Nephron progenitor cell (in vitro differentiated cells): ENCODE results near the gene PKM.

ENCODE experiments used
- DNase-seq: peaks from one replicate; pipeline ENCODE4 v3.0.0; 2021
- H3K27ac Mint-ChIP-seq: 2 replicates; pipeline ENCODE4 v1.8.0; 2021; ENCODE audit warnings: mild to moderate bottlenecking, moderate library complexity, mixed read lengths
- H3K27me3 Mint-ChIP-seq: 2 replicates; pipeline ENCODE4 v1.8.0; 2021; ENCODE audit warnings: mild to moderate bottlenecking, low read depth, mixed read lengths; ENCODE audit not compliant: poor library complexity
- H3K36me3 Mint-ChIP-seq: 2 replicates; pipeline ENCODE4 v1.8.0; 2021; ENCODE audit warnings: low read depth, mixed read lengths
- H3K4me1 Mint-ChIP-seq: 2 replicates; pipeline ENCODE4 v1.8.0; 2021; ENCODE audit warnings: mixed read lengths
- H3K4me3 Mint-ChIP-seq: 2 replicates; pipeline ENCODE4 v1.8.0; 2021; ENCODE audit warnings: mild to moderate bottlenecking, moderate library complexity, mixed read lengths
- H3K9me3 Mint-ChIP-seq: 2 replicates; pipeline ENCODE4 v1.8.0; 2021; ENCODE audit warnings: mild to moderate bottlenecking, moderate library complexity, mixed read lengths
- TF ChIP-seq, protein P1 (sequence below): fragments of 200-600 bp; sonication (generic); IDR thresholded peaks from 2 replicates; pipeline ENCODE4 v1.5.0; 2021; ENCODE audit warnings: antibody characterized with exemption

PKM gene

DNA sequence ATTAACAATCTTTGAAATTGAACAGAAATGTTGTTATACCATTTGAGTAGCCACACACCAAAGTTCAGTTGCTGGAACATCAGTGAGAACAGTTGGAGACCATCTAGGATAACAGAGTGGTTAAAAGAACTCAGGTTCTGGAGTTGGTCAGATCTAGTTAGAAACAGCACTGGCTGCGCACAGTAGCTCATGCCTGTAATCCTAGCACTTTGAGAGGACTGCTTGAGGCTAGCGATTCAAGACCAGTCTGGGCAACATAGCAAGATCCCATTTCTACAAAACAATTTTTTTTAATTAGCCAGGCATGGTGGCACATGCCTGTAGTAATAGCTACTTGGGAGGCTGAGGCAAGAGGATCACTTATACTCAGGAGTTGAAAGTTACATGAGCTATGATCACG is 7.6 kb upstream of the PKM start:
- no peak for DNase-seq
- Mint-ChIP-seq H3K27ac (no peak overlapping the region), H3K9me3 (no peaks in the 10 kb centered on the region), H3K27me3 (no peaks in the 10 kb centered on the region), H3K4me3 (no peak overlapping the region), H3K36me3 (peaks cover 28% of the 10 kb centered on the region), H3K4me1 (no peaks in the 10 kb centered on the region)
- TF ChIP-seq, protein P1, sequence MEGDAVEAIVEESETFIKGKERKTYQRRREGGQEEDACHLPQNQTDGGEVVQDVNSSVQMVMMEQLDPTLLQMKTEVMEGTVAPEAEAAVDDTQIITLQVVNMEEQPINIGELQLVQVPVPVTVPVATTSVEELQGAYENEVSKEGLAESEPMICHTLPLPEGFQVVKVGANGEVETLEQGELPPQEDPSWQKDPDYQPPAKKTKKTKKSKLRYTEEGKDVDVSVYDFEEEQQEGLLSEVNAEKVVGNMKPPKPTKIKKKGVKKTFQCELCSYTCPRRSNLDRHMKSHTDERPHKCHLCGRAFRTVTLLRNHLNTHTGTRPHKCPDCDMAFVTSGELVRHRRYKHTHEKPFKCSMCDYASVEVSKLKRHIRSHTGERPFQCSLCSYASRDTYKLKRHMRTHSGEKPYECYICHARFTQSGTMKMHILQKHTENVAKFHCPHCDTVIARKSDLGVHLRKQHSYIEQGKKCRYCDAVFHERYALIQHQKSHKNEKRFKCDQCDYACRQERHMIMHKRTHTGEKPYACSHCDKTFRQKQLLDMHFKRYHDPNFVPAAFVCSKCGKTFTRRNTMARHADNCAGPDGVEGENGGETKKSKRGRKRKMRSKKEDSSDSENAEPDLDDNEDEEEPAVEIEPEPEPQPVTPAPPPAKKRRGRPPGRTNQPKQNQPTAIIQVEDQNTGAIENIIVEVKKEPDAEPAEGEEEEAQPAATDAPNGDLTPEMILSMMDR = no peak

DNA sequence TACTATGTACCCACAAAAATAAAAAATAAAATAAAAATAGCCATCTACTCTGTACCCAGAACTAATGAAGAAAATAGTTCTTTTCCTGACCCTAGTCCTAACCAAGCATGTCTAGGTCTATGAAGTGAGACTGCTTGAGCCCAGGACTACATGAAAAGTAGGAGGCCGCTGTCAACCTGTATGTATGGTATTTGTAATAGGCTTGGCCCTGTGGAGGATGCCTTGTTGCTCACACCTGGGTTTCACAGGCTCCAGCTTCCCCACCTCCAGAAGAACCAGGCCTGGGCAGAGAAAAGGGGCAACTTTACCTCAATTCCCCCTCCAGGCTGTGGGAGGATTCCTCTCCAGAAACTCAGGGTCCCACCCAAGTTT is 6.8 kb upstream of the PKM start:
- peaks cover 3% of the 10 kb centered on the region for H3K27me3 Mint-ChIP-seq
- TF ChIP-seq, protein P1 = no peak
- H3K4me1 Mint-ChIP-seq = peaks cover 2% of the 10 kb centered on the region
- no peak overlapping the region for H3K27ac Mint-ChIP-seq
- H3K36me3 Mint-ChIP-seq = peaks cover 25% of the 10 kb centered on the region
- H3K9me3 Mint-ChIP-seq = no peaks in the 10 kb centered on the region
- no peak for DNase-seq
- H3K4me3 Mint-ChIP-seq = no peak overlapping the region

DNA sequence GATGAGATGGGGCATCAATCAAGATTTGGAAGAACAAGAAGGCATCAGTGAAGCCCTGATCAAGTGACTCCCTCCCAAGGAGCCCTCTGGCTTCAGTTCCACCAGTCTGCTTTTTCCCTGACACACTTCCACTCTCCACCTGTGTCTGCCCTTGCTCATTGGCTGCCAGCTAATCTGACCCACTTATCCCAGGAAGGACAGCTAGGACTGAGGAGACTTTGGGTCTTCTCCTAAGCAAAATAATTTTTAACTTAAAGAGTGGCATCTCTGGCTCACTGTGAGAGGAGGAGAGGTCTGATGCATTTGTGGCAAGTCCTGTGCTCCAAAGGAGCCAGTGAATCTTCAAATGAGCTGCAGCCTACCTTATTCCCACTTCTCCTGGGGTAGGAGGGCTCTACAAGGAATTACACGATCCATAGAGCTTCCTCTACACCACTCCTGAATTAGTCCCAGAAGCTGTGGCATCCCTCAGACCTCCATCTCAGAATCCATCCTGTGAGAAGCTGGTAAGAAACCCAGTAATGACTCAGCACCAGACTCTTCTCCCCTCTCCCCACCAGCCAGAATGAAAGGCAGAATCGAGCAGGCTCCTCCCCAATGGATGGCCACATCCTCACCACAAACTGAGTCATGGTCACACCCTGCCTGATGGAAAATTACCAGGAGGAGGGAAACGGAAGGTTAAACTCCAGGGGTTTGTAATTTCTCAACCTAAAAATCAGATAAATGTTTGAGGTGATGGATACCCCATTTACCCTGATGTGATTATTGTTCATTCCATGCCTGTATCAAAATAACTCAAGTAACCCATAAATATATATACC is 6.3 kb upstream of the PKM start:
- TF ChIP-seq, protein P1 = no peak
- H3K4me3 Mint-ChIP-seq = no peak overlapping the region
- H3K36me3 Mint-ChIP-seq = peaks cover 20% of the 10 kb centered on the region
- DNase-seq = no peak
- no peaks in the 10 kb centered on the region for H3K9me3 Mint-ChIP-seq
- peaks cover 8% of the 10 kb centered on the region for H3K4me1 Mint-ChIP-seq
- peak overlapping the region; percentile 26 for H3K27ac Mint-ChIP-seq
- H3K27me3 Mint-ChIP-seq = peaks cover 3% of the 10 kb centered on the region

DNA sequence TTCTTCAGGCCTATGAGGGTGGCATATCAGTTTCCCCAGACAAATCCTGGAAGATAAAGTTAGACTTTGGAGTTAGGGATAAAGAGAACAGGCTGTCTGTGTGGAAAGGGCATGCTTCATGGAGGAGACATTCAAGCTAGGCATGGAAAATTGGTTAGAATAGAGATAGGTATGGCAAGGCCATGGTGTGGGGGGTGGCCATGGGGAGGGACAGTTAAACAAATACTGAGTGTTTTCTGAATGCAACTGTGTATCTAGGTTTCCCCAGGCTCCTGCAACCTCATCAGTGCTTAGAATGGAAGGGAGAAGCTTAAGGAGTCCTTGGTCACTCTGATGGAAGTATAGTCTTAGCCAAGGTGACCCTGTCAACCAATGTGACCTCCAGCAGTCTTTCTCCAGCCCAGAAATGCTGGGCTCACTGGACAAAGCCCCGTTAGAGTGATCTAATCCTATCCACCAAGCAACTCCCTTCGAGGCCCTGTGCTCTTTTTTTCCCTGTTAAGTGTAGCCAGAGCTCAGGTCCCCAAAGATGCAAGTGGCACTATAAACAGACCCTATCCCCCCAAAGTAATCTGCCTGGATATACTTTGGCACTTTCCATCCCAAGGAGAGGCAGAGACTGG is 5.5 kb upstream of the PKM start:
- no peak overlapping the region for H3K27ac Mint-ChIP-seq

DNA sequence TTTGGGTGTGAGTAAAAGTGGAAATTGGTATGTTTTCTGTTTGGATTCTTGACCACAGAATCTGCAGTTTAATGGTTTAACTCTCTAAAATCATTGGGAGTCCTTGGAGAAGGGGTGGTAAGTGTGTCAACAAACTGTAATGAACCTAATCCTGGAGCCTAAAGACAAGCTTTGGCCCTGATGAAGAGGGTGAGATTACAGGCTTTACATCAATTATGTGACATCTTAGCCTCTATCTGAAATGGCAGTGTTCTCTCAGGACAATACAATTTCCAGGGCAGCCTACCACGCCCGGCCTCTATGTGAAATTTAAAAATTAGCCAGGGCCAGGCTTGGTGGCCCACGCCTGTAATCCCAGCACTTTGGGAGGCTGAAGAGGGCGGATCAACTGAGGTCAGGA is 4.3 kb upstream of the PKM start:
- TF ChIP-seq, protein P1 = no peak
- no peak for DNase-seq
- no peak overlapping the region for H3K27ac Mint-ChIP-seq
- peaks cover 2% of the 10 kb centered on the region for H3K36me3 Mint-ChIP-seq
- peaks cover 6% of the 10 kb centered on the region for H3K27me3 Mint-ChIP-seq
- H3K4me1 Mint-ChIP-seq = peaks cover 17% of the 10 kb centered on the region
- H3K4me3 Mint-ChIP-seq = no peak overlapping the region
- no peaks in the 10 kb centered on the region for H3K9me3 Mint-ChIP-seq

More for the DNA sequence above, 5.5 kb upstream of the PKM start:
- Mint-ChIP-seq H3K27me3 (peaks cover 3% of the 10 kb centered on the region), H3K36me3 (peaks cover 12% of the 10 kb centered on the region), H3K9me3 (no peaks in the 10 kb centered on the region), H3K4me3 (no peak overlapping the region), H3K4me1 (peaks cover 15% of the 10 kb centered on the region)
- no peak for DNase-seq
- TF ChIP-seq, protein P1 = no peak
